Fibroblast of skin of right quadriceps (primary cell): Measurements from ENCODE around the gene SKAP2.

Experiments used
- DNase-seq: peaks from one replicate; pipeline ENCODE4 v3.0.0-alpha.2; 2013

Gene SKAP2

DNA sequence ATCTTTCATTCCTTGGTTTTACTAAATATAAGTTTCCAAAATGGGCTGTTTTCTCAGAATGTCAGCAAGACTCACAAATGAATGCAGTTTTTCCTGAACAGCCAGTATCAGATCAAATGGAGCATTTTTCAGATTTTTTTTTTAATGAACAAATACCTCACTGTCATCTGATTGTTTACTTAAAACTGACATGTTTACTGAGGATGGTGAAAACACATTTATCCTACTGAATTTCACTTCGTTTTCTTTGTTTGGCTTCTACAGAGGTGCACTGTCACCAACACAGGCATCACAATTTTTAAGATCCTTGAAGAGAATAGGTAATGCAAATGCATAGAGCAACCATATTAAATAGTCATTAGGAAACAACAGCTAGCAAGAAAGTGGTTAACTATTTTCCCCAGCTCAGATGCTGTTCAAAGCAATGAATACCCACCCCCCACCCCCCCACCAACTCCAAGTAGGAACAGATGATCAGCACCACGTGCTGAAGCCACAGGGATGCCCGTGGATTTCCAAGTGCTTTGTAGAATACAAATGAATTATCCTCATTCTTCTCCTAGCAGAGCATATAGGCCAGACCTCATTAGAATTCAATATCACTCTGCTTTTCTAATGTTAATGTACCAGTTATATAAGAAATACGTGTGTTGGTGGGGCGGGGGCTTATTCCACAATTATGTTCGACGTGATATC, 205.9 kb downstream of the SKAP2 start:
- DNase-seq: no peak

DNA sequence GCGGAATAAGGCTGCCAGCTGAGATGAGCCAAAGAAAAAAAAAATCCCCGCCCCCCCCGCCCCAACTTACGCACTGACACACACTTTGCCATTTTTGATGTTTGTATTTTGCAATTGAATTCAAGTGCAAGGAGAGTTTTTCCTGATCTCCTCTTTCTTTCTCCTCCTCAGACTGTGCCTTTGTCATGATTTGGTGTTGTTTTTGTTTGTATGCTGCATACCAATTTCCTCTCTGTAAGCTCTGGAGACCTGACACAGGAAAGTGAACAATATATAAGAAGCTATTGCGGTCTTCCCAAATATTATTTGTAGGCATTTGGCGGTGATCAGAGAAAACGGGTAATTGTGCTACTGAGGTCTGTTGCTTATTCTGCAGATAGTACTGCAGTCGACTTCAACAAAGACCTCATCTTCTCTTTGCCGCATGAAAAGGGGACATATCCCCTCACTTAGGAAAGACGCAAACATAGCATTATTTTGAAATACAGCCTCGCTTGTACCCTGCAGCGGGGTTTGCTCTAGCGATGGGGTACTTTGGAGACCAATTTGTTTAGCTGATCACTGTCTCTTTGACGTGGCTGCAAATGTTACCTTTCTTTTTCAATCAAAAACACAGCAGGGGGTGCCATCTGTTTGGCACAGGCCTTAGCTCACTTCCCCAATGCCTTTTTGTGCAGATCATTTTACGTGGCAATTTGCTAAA, 206.6 kb downstream of the SKAP2 start:
- no peak for DNase-seq

GRCh38 chr7:26657206-26657641, 207.2 kb downstream of the SKAP2 start:
- no peak for DNase-seq

DNA sequence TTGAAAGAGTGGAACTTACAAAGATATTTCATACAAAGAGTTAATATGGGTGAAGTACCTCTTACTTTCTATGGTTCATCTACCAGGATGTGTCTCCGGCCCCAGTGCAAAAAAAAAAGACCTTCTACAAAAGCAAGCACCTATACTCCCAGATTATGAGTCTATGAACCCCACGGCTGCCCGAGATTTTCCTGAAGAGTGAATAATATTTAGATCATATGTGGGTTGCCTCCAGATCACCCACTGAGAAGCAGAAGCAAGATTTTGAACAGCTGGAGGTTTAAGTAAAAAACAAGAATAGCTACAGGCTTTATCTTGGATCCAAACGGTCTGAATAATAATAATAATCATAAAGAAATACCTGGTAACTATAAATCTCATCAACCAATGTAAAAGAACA, 207.7 kb downstream of the SKAP2 start:
- DNase-seq: no peak

DNA sequence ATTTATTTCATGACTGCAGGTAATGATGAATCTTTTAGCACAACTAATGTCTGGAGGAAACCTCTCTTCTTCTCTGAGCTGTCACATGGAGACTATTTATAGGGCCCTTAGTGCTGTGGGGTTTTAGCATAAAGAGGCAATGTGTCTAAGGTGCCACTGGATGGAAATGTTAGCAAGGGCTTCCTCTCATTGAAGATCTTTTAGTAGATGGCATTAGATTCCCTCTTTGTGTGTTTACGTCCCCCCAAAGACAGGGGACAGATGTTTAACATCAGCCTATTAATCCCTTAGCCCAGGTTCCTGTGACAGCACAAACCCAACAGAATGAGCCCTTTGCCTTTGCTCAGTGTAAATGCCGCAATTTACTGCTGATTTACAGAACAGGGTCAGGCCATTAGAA, 208.6 kb downstream of the SKAP2 start:
- DNase-seq: no peak

- no peak for DNase-seq
These were observed 210.7 kb downstream of the SKAP2 start for GRCh38 chr7:26653430-26654399.

DNA sequence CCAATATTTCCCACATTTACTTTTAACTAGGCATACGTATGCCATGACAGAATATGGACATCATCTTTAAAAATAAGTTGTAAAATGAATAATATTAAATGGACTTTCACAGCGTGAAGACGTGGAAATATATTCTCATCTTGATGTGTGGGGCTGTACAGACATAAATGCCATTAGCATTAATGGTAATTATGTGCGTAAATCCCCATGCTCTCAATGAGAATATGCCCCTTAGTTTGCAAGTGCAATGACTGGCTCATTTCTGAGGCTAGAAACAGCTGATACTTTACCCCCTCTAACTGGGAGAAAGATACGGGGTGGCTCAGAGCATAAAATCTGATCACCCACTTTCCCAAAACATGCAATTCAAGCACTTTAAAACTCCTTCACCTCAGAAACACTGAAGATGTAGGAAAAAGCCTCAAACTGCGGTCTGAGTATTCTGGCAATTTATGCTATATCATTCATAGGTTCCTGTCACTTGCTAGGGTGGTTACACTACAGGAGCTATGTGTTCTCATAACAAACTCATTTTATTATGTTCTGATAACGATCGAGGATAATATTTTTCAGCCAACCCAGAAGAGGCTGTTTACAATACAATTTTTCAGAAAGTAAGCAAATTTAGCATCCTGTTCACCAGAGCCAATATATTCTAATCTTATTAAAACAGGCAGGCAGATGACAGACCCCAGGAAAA, 211.8 kb downstream of the SKAP2 start:
- no peak for DNase-seq

- DNase-seq: no peak
These were observed 214.3 kb downstream of the SKAP2 start for GRCh38 chr7:26650103-26650502.

GRCh38 chr7:26649388-26649787, 215.0 kb downstream of the SKAP2 start:
- DNase-seq: no peak

DNA sequence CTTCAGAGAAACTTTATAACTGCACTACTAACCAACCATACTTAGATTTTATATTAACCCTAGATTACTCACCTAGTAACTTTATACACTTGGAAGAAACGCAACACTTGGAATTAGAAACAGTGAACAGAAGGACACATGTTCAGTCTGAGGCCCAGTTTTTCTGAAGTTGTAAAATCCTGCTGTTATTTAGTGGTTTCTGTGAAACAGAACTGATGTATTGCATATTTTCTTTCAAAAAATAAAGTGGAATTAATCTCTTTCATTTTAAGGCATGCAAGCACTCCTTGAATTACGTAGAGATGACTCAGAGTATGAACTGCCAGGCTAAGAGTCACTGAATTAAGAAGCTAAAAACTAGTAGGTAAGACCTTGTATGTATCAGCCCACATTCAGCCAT, 215.8 kb downstream of the SKAP2 start:
- peak; percentile 60 for DNase-seq

DNA sequence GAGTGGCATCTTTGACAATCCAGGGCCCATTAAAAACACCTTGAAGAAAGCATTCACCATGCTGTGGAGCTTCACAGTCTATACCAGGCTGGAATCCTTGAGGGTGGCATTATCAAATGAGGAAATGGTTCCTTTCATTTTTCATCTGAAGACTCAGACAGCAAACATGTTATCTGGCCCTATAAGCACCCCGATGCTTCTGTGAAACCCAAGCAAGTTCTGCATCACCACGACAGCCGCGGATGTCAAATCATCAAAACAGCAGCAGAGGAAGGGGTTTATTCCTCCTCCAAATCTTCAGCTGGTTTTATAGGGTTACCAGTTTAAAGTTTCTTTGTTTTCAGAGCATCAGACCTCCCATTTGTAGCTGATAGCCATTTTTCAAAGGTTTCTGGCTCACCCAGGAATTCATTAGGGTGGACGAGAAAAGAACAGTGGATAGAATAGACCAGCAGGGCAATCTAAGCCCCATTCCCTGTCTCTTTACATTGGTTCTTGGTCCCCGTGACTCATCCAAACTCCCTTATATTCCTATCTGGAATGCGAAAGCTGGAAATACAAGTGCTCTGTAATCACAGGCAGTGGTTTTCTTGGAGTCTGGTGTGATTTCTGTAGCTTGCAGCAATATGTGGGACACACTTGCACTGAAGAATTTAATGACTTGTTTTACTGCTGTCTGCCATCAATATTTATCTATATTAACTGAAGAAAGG, 217.9 kb downstream of the SKAP2 start:
- peak; percentile 29 for DNase-seq

DNA sequence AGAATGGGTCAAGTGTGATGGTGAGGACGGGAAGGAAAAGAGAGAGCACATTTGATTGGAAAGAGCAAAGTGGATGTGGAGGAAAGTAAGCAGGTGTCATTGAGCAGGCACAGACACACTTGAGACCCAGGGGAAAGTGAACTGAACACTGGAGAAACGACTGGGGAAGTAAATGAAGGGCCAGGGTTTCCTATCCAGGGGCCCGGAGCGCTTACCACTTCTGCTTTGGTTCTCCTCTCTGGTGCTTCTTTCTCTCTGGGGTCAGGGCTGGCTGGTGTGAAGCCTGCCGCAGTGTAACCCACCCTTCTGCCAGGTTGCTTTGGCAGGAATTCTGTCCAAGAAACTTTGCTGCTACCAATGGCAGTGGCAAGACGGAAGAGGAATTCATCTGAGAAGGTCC, 219.3 kb downstream of the SKAP2 start:
- DNase-seq: no peak

DNA sequence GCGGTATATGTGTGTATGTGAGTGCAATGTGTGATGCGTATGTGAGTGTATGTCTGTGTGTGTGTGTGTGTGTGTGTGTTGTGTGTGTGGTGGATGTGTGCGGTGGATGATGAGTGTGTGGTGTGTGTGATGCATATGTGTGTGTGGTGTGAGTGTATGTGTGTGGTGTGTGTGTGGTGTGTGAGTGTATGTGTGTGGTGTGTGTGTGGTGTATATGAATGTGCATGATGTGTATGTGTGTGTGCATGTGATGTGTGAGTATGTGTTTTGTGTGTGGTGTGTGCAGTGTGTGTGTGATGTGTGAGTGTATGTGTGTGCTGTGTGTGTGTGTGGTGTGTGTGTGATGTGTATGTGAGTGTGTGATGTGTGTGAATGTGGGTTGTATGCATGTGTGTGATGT, 222.0 kb downstream of the SKAP2 start:
- DNase-seq: no peak

DNA sequence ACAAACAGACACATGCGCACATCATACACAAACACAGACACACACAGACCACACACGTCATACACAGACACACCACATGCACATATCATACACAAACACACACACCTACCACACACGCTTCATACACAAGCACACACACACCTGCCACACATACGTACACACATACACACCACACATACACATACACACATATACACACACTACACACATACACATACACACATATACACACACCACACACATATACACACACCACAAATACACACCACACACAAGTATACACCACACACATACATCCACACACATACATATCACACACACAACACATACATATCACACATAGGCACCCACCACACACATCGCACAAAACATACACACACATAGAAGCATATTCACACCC, 224.7 kb downstream of the SKAP2 start:
- no peak for DNase-seq

DNA sequence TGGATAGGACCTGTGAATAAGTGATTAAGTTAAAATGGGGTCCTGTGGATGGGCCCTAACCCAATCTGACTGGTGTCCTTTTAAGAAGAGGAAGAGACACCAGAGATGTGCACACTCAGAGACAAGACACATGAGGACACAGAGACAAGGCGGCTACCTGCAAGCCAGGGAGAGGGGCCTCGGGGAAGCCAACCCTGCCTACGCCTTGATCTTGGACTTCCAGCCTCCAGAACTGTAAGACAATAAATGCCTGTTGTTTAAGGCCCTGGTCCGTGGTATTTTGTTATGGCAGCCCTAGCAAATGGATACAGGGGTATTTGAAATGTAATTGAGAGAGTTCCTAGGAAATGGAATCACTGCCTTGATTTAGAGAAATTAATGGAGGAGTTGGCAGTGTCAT, 225.3 kb downstream of the SKAP2 start:
- DNase-seq: no peak

DNA sequence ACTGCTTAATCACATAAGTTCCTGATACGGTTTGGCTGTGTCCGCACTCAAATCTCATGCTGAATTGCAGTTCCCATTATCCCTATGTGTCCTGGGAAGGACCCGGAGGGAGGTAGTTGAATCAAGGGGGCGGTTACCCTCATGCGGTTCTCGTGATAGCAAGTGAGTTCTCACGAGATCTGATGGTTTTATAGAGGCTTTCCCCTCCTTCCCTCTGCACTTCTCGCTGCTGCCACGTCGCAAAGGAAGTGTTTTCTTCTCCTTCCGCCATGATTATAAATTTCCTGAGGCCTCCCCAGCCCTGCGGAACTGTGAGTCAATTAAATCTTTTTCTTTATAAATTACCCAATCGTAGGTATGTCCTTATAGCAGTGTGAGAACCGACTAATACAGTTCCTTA, 226.2 kb downstream of the SKAP2 start:
- DNase-seq: no peak

DNA sequence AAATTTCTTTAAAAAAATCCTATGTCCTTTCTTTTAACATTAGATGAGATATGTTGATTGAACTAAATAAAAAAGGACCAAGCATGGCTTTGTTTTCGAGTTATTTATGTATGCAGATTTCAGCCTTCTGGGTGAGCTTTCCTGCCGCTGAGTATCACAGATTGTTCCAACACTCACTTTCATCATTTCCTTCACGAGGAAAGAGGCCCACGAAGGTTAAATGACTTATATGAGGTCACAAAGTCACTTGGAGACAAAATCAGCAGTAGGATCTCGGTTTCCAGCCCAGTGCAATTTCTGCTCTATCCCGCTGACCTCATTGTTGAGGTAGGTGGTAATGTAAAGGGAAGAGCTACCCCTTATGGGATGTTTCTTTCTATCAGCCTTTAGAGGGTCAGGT, 226.8 kb downstream of the SKAP2 start:
- no peak for DNase-seq

GRCh38 chr7:26636808-26637207, 227.6 kb downstream of the SKAP2 start:
- DNase-seq: no peak

DNA sequence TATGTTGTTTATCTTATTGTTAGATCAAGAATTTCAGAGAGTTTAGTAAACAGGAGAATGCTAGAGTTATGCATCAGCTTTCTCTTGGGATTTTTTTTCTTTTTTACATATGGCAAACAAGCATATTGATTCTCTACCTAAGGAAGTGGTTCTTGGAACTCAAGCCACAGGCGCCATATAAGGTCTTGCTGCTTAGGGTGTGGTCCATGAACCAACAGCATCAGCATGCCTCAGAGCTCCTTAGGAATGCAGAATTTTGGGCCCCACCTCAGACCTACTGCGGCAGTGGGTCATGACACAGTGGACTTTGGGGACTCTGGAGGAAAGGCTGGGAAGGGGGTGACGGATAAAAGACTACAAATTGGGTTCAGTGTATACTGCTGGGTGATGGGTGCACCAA, 230.8 kb downstream of the SKAP2 start:
- DNase-seq: no peak

- no peak for DNase-seq
These were observed 232.8 kb downstream of the SKAP2 start for GRCh38 chr7:26631601-26632000.

DNA sequence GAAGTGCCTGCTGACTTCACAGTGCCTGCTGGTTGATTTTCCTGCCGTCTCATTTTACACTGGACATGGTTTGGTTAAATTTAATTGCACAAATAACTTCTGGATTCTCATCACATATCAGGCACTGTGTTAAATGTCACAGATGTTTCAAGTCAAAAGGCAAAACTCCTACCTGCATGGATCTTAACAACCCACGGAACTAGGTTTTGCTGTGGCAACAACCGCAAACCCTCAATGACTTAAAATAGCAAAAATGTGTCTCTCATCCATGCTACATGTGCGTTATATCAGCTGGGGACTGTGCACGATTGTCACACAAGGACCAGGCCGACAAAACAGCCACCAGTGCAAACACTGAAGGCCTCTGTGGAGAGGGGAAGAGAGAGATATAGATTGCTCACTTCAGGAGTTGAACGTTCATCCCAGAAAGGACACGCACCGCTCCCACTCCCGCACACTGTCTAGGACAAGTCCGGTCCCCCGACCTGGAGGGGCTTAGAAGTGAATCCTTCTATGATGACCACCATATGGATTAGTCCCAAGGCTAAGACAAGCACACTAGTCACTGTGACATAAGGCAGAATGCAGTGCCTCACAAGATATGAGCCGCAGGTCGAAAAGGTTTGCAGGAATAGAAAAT, 233.3 kb downstream of the SKAP2 start:
- no peak for DNase-seq

GRCh38 chr7:26630361-26630760, 234.0 kb downstream of the SKAP2 start:
- DNase-seq: no peak
